HUES48 (cell line): Measurements from ENCODE around the gene ASF1A.

Experiments
- H3K27ac ChIP-seq: one replicate; pipeline ENCODE4 v1.7.0; 2013; ENCODE audit warnings: low read depth, low read length, inconsistent platforms
- H3K27me3 ChIP-seq: 2 replicates; pipeline ENCODE4 v1.6.1; 2013; ENCODE audit warnings: mild to moderate bottlenecking, low read length; ENCODE audit not compliant: control insufficient read depth, insufficient read depth
- H3K36me3 ChIP-seq: 2 replicates; pipeline ENCODE4 v1.6.1; 2013; ENCODE audit warnings: low read length; ENCODE audit not compliant: control insufficient read depth, insufficient read depth
- H3K4me1 ChIP-seq: 2 replicates; pipeline ENCODE4 v1.6.1; 2013; ENCODE audit warnings: mild to moderate bottlenecking, low read length; ENCODE audit not compliant: control insufficient read depth, insufficient read depth
- H3K4me3 ChIP-seq: 2 replicates; pipeline ENCODE4 v1.5.1; 2013; ENCODE audit warnings: mild to moderate bottlenecking, low read depth, low read length
- H3K9ac ChIP-seq: 2 replicates; pipeline ENCODE4 v1.6.1; 2013; ENCODE audit warnings: mild to moderate bottlenecking, low read depth, low read length, moderate library complexity
- H3K9me3 ChIP-seq: 2 replicates; pipeline ENCODE4 v1.6.1; 2013; ENCODE audit warnings: low read length; ENCODE audit not compliant: control insufficient read depth, insufficient read depth

Gene ASF1A

GRCh38 chr6:118895859-118896258, 1.9 kb downstream of the ASF1A start:
- H3K36me3 ChIP-seq = peaks cover 20% of the 10 kb centered on the region
- no peaks in the 10 kb centered on the region for H3K9me3 ChIP-seq
- peaks cover 32% of the 10 kb centered on the region for H3K4me1 ChIP-seq
- H3K9ac ChIP-seq = peak overlapping the region; percentile 88
- H3K27me3 ChIP-seq = no peaks in the 10 kb centered on the region
- peak overlapping the region; percentile 85 for H3K27ac ChIP-seq
- peak overlapping the region; percentile 94 for H3K4me3 ChIP-seq

GRCh38 chr6:118896339-118897136, 2.6 kb downstream of the ASF1A start:
- peak overlapping the region; percentile 85 for H3K27ac ChIP-seq
- H3K4me1 ChIP-seq = peaks cover 32% of the 10 kb centered on the region
- H3K36me3 ChIP-seq = peaks cover 27% of the 10 kb centered on the region

GRCh38 chr6:118897386-118897785, 3.4 kb downstream of the ASF1A start:
- no peak overlapping the region for H3K9ac ChIP-seq
- H3K4me3 ChIP-seq = no peak overlapping the region
- peaks cover 35% of the 10 kb centered on the region for H3K36me3 ChIP-seq
- no peak overlapping the region for H3K27ac ChIP-seq
- H3K27me3 ChIP-seq = no peaks in the 10 kb centered on the region
- peaks cover 28% of the 10 kb centered on the region for H3K4me1 ChIP-seq
- H3K9me3 ChIP-seq = no peaks in the 10 kb centered on the region

More at GRCh38 chr6:118896339-118897136, 2.6 kb downstream of the ASF1A start:
- Histone ChIP-seq H3K27me3 (no peaks in the 10 kb centered on the region), H3K4me3 (peak overlapping the region; percentile 94), H3K9ac (peak overlapping the region; percentile 88), H3K9me3 (no peaks in the 10 kb centered on the region)

GRCh38 chr6:118899948-118900347, 6.0 kb downstream of the ASF1A start:
- Histone ChIP-seq H3K4me3 (no peak overlapping the region), H3K36me3 (peaks cover 58% of the 10 kb centered on the region), H3K4me1 (peaks cover 21% of the 10 kb centered on the region), H3K9ac (no peak overlapping the region), H3K9me3 (no peaks in the 10 kb centered on the region), H3K27me3 (no peaks in the 10 kb centered on the region), H3K27ac (no peak overlapping the region)

GRCh38 chr6:118902726-118903125, 8.8 kb downstream of the ASF1A start:
- H3K36me3 ChIP-seq = peaks cover 86% of the 10 kb centered on the region

GRCh38 chr6:118903138-118903537, 9.2 kb downstream of the ASF1A start:
- Histone ChIP-seq H3K4me1 (peaks cover 13% of the 10 kb centered on the region; the same call in 1 of the 2 replicates), H3K36me3 (peaks cover 90% of the 10 kb centered on the region), H3K9ac (no peak overlapping the region), H3K9me3 (no peaks in the 10 kb centered on the region), H3K27ac (no peak overlapping the region), H3K4me3 (no peak overlapping the region), H3K27me3 (no peaks in the 10 kb centered on the region)

More at GRCh38 chr6:118902726-118903125, 8.8 kb downstream of the ASF1A start:
- no peaks in the 10 kb centered on the region for H3K9me3 ChIP-seq
- H3K4me1 ChIP-seq = peaks cover 14% of the 10 kb centered on the region; the same call in 1 of the 2 replicates
- no peak overlapping the region for H3K4me3 ChIP-seq
- H3K27ac ChIP-seq = no peak overlapping the region
- H3K27me3 ChIP-seq = no peaks in the 10 kb centered on the region
- H3K9ac ChIP-seq = no peak overlapping the region

GRCh38 chr6:118903691-118904090, 9.7 kb downstream of the ASF1A start:
- H3K36me3 ChIP-seq = peaks cover 95% of the 10 kb centered on the region

GRCh38 chr6:118905084-118905483, 11.1 kb downstream of the ASF1A start:
- H3K36me3 ChIP-seq = peaks cover 95% of the 10 kb centered on the region
- H3K9me3 ChIP-seq = no peaks in the 10 kb centered on the region
- no peak overlapping the region for H3K27ac ChIP-seq
- no peak overlapping the region for H3K4me3 ChIP-seq
- 0 out of 2 replicates have a peak, but pooled peaks cover under 1% of the 10 kb centered on the region for H3K4me1 ChIP-seq
- H3K9ac ChIP-seq = no peak overlapping the region
- no peaks in the 10 kb centered on the region for H3K27me3 ChIP-seq

More at GRCh38 chr6:118903691-118904090, 9.7 kb downstream of the ASF1A start:
- Histone ChIP-seq H3K27me3 (no peaks in the 10 kb centered on the region), H3K9ac (no peak overlapping the region), H3K4me1 (peaks cover 13% of the 10 kb centered on the region; the same call in 1 of the 2 replicates), H3K9me3 (no peaks in the 10 kb centered on the region), H3K4me3 (no peak overlapping the region), H3K27ac (no peak overlapping the region)

- no peaks in the 10 kb centered on the region for H3K27me3 ChIP-seq
- H3K9ac ChIP-seq = no peak overlapping the region
- peaks cover 95% of the 10 kb centered on the region for H3K36me3 ChIP-seq
- no peaks in the 10 kb centered on the region for H3K9me3 ChIP-seq
- H3K4me1 ChIP-seq = no peaks in the 10 kb centered on the region
- no peak overlapping the region for H3K4me3 ChIP-seq
- H3K27ac ChIP-seq = no peak overlapping the region
Measured at GRCh38 chr6:118905851-118906250, 11.9 kb downstream of the ASF1A start.

GRCh38 chr6:118908441-118908840, 14.5 kb downstream of the ASF1A start:
- no peaks in the 10 kb centered on the region for H3K9me3 ChIP-seq
- H3K27ac ChIP-seq = no peak overlapping the region
- H3K27me3 ChIP-seq = no peaks in the 10 kb centered on the region
- H3K9ac ChIP-seq = no peak overlapping the region
- H3K4me1 ChIP-seq = no peaks in the 10 kb centered on the region
- H3K36me3 ChIP-seq = peaks cover 95% of the 10 kb centered on the region
- H3K4me3 ChIP-seq = no peak overlapping the region

- Histone ChIP-seq H3K27ac (no peak overlapping the region), H3K36me3 (peaks cover 93% of the 10 kb centered on the region), H3K4me1 (no peaks in the 10 kb centered on the region), H3K27me3 (no peaks in the 10 kb centered on the region), H3K9ac (no peak overlapping the region), H3K9me3 (no peaks in the 10 kb centered on the region), H3K4me3 (no peak overlapping the region)
Measured at GRCh38 chr6:118912646-118913045, 18.7 kb downstream of the ASF1A start.
